CD4-positive, alpha-beta T cell (primary cell): ENCODE data around the gene RNF220. TPM values are rescaled to one million over a fixed set of nuclear protein-coding genes. Genes with fewer than 3 reads are reported as not detected.

Experiments
- ATAC-seq: fragments of 200-7000 bp; cut with Tn5 transposase; one replicate; pipeline ENCODE4 v1.10.0; 2022; ENCODE audit warnings: mild to moderate bottlenecking; ENCODE audit not compliant: poor library complexity
- CTCF ChIA-PET: fragments of 350-600 bp; sonication (Branson Sonifier 250); formaldehyde crosslinking; loops from one replicate; lab custom pipeline; 2021; ENCODE audit warnings: antibody characterized with exemption, inconsistent platforms; lab: Charles Lee
- POLR2A ChIA-PET: fragments of 350-600 bp; sonication (Branson Sonifier 250); formaldehyde crosslinking; loops from one replicate; lab custom pipeline; 2021; ENCODE audit warnings: antibody characterized with exemption, inconsistent platforms; lab: Charles Lee
- DNase-seq, 14 experiments: peaks; one replicate each; pipeline ENCODE4 v3.0.0-alpha.2; 2013 to 2020; ENCODE audit warnings: mixed read lengths in 2 of 14
- H3K27ac ChIP-seq, 2 donors: one replicate each; pipeline versions ENCODE4 v1.5.1 to v1.7.0; 2013; ENCODE audit warnings: low read length in 2 of 2, low read depth in 1 of 2, mild to moderate bottlenecking in 1 of 2
- H3K27me3 ChIP-seq, 2 experiments: 1 replicate in 1 of 2; 2 replicates in 1 of 2; pipeline versions ENCODE4 v1.6.1 to v1.7.0; 2013; ENCODE audit warnings: low read length in 2 of 2, control low read depth in 1 of 2, mild to moderate bottlenecking in 1 of 2, moderate library complexity in 1 of 2; ENCODE audit not compliant: insufficient read depth in 2 of 2, control insufficient read depth in 1 of 2
- H3K36me3 ChIP-seq: one replicate; pipeline ENCODE4 v1.6.1; 2013; ENCODE audit warnings: low read length, control low read depth; ENCODE audit not compliant: insufficient read depth
- H3K4me1 ChIP-seq: one replicate; pipeline ENCODE4 v1.6.1; 2013; ENCODE audit warnings: low read length, control low read depth; ENCODE audit not compliant: insufficient read depth
- H3K4me3 ChIP-seq: one replicate; pipeline ENCODE4 v1.5.1; 2013; ENCODE audit warnings: mild to moderate bottlenecking, low read length, moderate library complexity
- H3K9me3 ChIP-seq, 2 experiments: 1 replicate in 1 of 2; 2 replicates in 1 of 2; pipeline versions ENCODE4 v1.6.1 to v1.7.0; 2013; ENCODE audit warnings: low read length in 2 of 2, mild to moderate bottlenecking in 2 of 2, control low read depth in 1 of 2, moderate library complexity in 1 of 2; ENCODE audit not compliant: control insufficient read depth in 1 of 2, insufficient read depth in 1 of 2
- H3K27ac Mint-ChIP-seq: one replicate; pipeline ENCODE4 v1.8.0; 2020; ENCODE audit warnings: mixed read lengths
- H3K27me3 Mint-ChIP-seq: one replicate; pipeline ENCODE4 v1.8.0; 2021; ENCODE audit warnings: mixed read lengths
- H3K36me3 Mint-ChIP-seq: one replicate; pipeline ENCODE4 v1.8.0; 2021; ENCODE audit warnings: low read depth, mixed read lengths
- H3K4me1 Mint-ChIP-seq: one replicate; pipeline ENCODE4 v1.8.0; 2021; ENCODE audit warnings: low read depth, mixed read lengths
- H3K4me3 Mint-ChIP-seq: one replicate; pipeline ENCODE4 v1.8.0; 2020; ENCODE audit warnings: mild to moderate bottlenecking, mixed read lengths
- H3K9me3 Mint-ChIP-seq: one replicate; pipeline ENCODE4 v1.8.0; 2020; ENCODE audit warnings: mixed read lengths
- CTCF ChIP-seq: fragments of 200-600 bp; IDR thresholded peaks from one replicate; pipeline ENCODE4 v1.8.0; 2022; ENCODE audit warnings: antibody characterized with exemption, mild to moderate bottlenecking
- intact Hi-C, 2 experiments: fragments of 100-400 bp; cut with DNase I in 1 of 2; cut with micrococcal nuclease in 1 of 2; formaldehyde crosslinking; loops; one replicate each; pipeline versions ENCODE4 v1.15.1 to v1.9.0; 2023 to 2025; cut with DNase I, micrococcal nuclease
- total RNA-seq, 174 experiments: library from RNA in 2 of 174; stranded (reverse) in 2 of 174; gene quantifications; one replicate each; pipeline ENCODE4 v1.2.3 and lab custom pipeline; 2021 to 2026

The RNF220 gene
- total RNA-seq, 2 experiments from 2014 or later, result 76.0 to 77.9 TPM

GRCh38 chr1:44409757-44410156 lies 4.7 kb downstream of the RNF220 start:
- Histone ChIP-seq H3K4me1 (peaks cover 41% of the 10 kb centered on the region), H3K4me3 (no peak overlapping the region), H3K36me3 (no peaks in the 10 kb centered on the region), H3K27ac (no peak overlapping the region), H3K9me3 (peaks cover 0 to 37% of the 10 kb centered on the region in 2 experiments), H3K27me3 (peaks cover 74 to 98% of the 10 kb centered on the region in 2 experiments)
- no peaks in the 10 kb centered on the region for H3K9me3 Mint-ChIP-seq
- no peak for DNase-seq
- ChIA-PET CTCF (no interaction called here), POLR2A (no interaction called here)
- no peak for TF ChIP-seq CTCF
- H3K4me3 Mint-ChIP-seq, result no peak overlapping the region
- H3K36me3 Mint-ChIP-seq, result no peaks in the 10 kb centered on the region
- no peak overlapping the region for H3K27ac Mint-ChIP-seq
- intact Hi-C loops, result no loop called here
- H3K27me3 Mint-ChIP-seq, result peaks cover 26% of the 10 kb centered on the region
- H3K4me1 Mint-ChIP-seq, result peaks cover 36% of the 10 kb centered on the region
- no peak for ATAC-seq

- Histone ChIP-seq H3K9me3 (peaks cover 0 to 26% of the 10 kb centered on the region in 2 experiments), H3K36me3 (no peaks in the 10 kb centered on the region), H3K27ac (no peak overlapping the region), H3K4me1 (peaks cover 20% of the 10 kb centered on the region), H3K4me3 (no peak overlapping the region), H3K27me3 (peaks cover 71 to 98% of the 10 kb centered on the region in 2 experiments)
- peaks cover 5% of the 10 kb centered on the region for H3K27me3 Mint-ChIP-seq
- ATAC-seq (no peak), DNase-seq (no peak)
- ChIA-PET CTCF (no interaction called here), POLR2A (no interaction called here)
- TF ChIP-seq CTCF, result no peak
- H3K27ac Mint-ChIP-seq, result no peak overlapping the region
- H3K4me3 Mint-ChIP-seq, result no peak overlapping the region
- no peaks in the 10 kb centered on the region for H3K36me3 Mint-ChIP-seq
- H3K9me3 Mint-ChIP-seq, result no peaks in the 10 kb centered on the region
- intact Hi-C loops, result no loop called here
- H3K4me1 Mint-ChIP-seq, result peaks cover 17% of the 10 kb centered on the region
These were observed 6.8 kb downstream of the RNF220 start for GRCh38 chr1:44411861-44412260.

DNA sequence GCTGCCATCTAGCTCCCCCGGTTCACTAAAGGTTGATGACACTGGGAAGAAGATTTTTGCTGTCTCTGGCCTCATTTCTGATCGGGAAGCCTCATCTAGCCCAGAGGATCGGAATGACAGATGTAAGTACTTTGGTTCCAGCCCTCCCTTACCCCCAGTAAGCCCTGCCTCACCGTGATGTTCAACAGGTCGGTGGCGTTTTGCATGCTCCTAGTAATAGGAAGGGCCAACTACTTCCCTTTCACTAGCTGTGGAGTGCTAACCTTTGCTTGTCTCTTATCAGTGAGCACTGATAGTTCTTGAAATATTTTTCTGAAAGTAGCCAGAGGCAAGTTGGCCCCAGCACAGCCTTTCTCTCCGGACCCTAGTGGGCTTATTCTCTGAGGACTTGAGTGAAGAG lies 7.5 kb downstream of the RNF220 start:
- no peaks in the 10 kb centered on the region for H3K27me3 Mint-ChIP-seq

More for the DNA sequence above, 7.5 kb downstream of the RNF220 start:
- no peaks in the 10 kb centered on the region for H3K36me3 ChIP-seq
- intact Hi-C loops, result no loop called here
- CTCF ChIA-PET, result no interaction called here
- no peak for TF ChIP-seq CTCF
- H3K27ac ChIP-seq, result no peak overlapping the region
- no peak overlapping the region for H3K4me3 Mint-ChIP-seq
- ATAC-seq (no peak), DNase-seq (no peak)
- H3K4me1 Mint-ChIP-seq, result peaks cover 17% of the 10 kb centered on the region
- H3K27me3 ChIP-seq, result peaks cover 75 to 98% of the 10 kb centered on the region in 2 experiments
- no peaks in the 10 kb centered on the region for H3K36me3 Mint-ChIP-seq
- no peaks in the 10 kb centered on the region for H3K9me3 Mint-ChIP-seq
- H3K4me1 ChIP-seq, result peaks cover 19% of the 10 kb centered on the region
- peaks cover 0 to 27% of the 10 kb centered on the region in 2 experiments for H3K9me3 ChIP-seq
- POLR2A ChIA-PET, result no interaction called here
- no peak overlapping the region for H3K27ac Mint-ChIP-seq
- H3K4me3 ChIP-seq, result no peak overlapping the region
